ENCODE data around the gene GLDC.
"Not testable (repeated sequence)": the region's sequence is repeated elsewhere in the genome, so short reads cannot be mapped to it uniquely, and the experiment has no call there.

GLDC gene

GRCh38 chr9:6562871-6563430 lies 82.6 kb downstream of the GLDC start:
- DNase-seq = no peak

- no peak for DNase-seq
Observed at GRCh38 chr9:6562201-6562600, 83.3 kb downstream of the GLDC start.

- DNase-seq = no peak
Observed at GRCh38 chr9:6557883-6558616, 87.5 kb downstream of the GLDC start.

GRCh38 chr9:6553866-6554265 lies 91.7 kb downstream of the GLDC start:
- DNase-seq = no peak

- no peak for DNase-seq
Observed at GRCh38 chr9:6552498-6553121, 92.9 kb downstream of the GLDC start.

GRCh38 chr9:6552033-6552432 lies 93.5 kb downstream of the GLDC start:
- DNase-seq = no peak

- DNase-seq = no peak
Observed at GRCh38 chr9:6551136-6551535, 94.4 kb downstream of the GLDC start.

GRCh38 chr9:6549106-6549800 lies 96.3 kb downstream of the GLDC start:
- DNase-seq = no peak

GRCh38 chr9:6545017-6545691 lies 100.4 kb downstream of the GLDC start:
- DNase-seq = no peak

GRCh38 chr9:6543204-6543603 lies 102.3 kb downstream of the GLDC start:
- no peak for DNase-seq

GRCh38 chr9:6542617-6543016 lies 102.9 kb downstream of the GLDC start:
- not testable (repeated sequence) for DNase-seq

- DNase-seq = no peak
Observed at GRCh38 chr9:6538666-6539071, 106.9 kb downstream of the GLDC start.

GRCh38 chr9:6535594-6535993 lies 109.9 kb downstream of the GLDC start:
- no peak for DNase-seq

- DNase-seq = no peak
Observed at GRCh38 chr9:6525326-6526045, 120.0 kb downstream of the GLDC start.

- no peak for DNase-seq
Observed at GRCh38 chr9:6522263-6522662, 123.3 kb downstream of the GLDC start.

- no peak for DNase-seq
Observed at GRCh38 chr9:6512085-6512657, 133.4 kb downstream of the GLDC start.

- DNase-seq = no peak
Observed at GRCh38 chr9:6506571-6506970, 139.0 kb downstream of the GLDC start.

GRCh38 chr9:6502399-6502798 lies 143.1 kb downstream of the GLDC start:
- no peak for DNase-seq

- DNase-seq = no peak
Observed at GRCh38 chr9:6501526-6502210, 143.9 kb downstream of the GLDC start.

GRCh38 chr9:6498982-6499381 lies 146.5 kb downstream of the GLDC start:
- DNase-seq = no peak

- no peak for DNase-seq
Observed at GRCh38 chr9:6495466-6495865, 150.1 kb downstream of the GLDC start.

GRCh38 chr9:6490863-6491262 lies 154.7 kb downstream of the GLDC start:
- no peak for DNase-seq
